ENCODE results near the gene SPINDOC. TPM values are rescaled to one million over a fixed set of nuclear protein-coding genes. Genes with fewer than 3 reads are reported as not detected.

SPINDOC gene
- total RNA-seq, 1 experiment from 2014 or later = 121 TPM

GRCh38 chr11:63847363-63847762 lies 34.1 kb downstream of the SPINDOC start:
- DNase-seq = peak; percentile 69
- H3K56ac ChIP-seq (ENCODE audit: insufficient read length, low read depth, low read length) = no peak overlapping the region
- peaks cover 33% of the 10 kb centered on the region; the same call in 1 of the 2 replicates for H3K79me2 ChIP-seq (ENCODE audit: insufficient read depth, low read length)
- no peak overlapping the region for H2BK5ac ChIP-seq (ENCODE audit: insufficient read length, low read length)
- H3K14ac ChIP-seq (ENCODE audit: insufficient read depth, low read length) = no peak overlapping the region
- no CpG with 5 or more reads among the region's 3 CpGs for WGBS (ENCODE audit: extremely low coverage, insufficient read length, low lambda C conversion rate)
- peaks cover 15% of the 10 kb centered on the region for H3K4me1 ChIP-seq (ENCODE audit: insufficient read depth, low read length)
- peak overlapping the region; percentile 23 for H3K4me2 ChIP-seq (ENCODE audit: insufficient read depth, insufficient read length, low read length)
- no peak overlapping the region for H2BK15ac ChIP-seq (ENCODE audit: low read depth, low read length)
- no peak overlapping the region for H3K23ac ChIP-seq (ENCODE audit: insufficient read length, low read depth, low read length)
- no peaks in the 10 kb centered on the region; the same call in 1 of the 2 replicates for H3K27me3 Mint-ChIP-seq (ENCODE audit: low read depth)
- H3K79me1 ChIP-seq (ENCODE audit: insufficient read depth, low read depth, low read length, poor library complexity, severe bottlenecking) = peaks cover 14% of the 10 kb centered on the region
- H3K27ac Mint-ChIP-seq = peak overlapping the region in 2 of 3 experiments; percentile 76 to 96; a peak in 5 of 7 replicates
- no peaks in the 10 kb centered on the region for H3K23me2 ChIP-seq (ENCODE audit: insufficient read length, low read depth, low read length, poor library complexity, severe bottlenecking)
- no peak overlapping the region for H3K4ac ChIP-seq (ENCODE audit: low read depth, low read length)
- no peak overlapping the region for H2AFZ ChIP-seq (ENCODE audit: low read length)
- peaks cover 5 to 31% (median 27%) of the 10 kb centered on the region in 3 experiments; a peak in 6 of 7 replicates for H3K36me3 Mint-ChIP-seq (ENCODE audit: insufficient read depth in 1 of 3, low read depth in 3 of 3)
- peak overlapping the region; percentile 52 for H2AK5ac ChIP-seq (ENCODE audit: insufficient read length, low read length)
- H4K91ac ChIP-seq (ENCODE audit: insufficient read length, low read depth, low read length) = peak overlapping the region; percentile 80
- peak overlapping the region; percentile 35 for H3K18ac ChIP-seq (ENCODE audit: insufficient read length, low read depth, low read length)
- H2BK120ac ChIP-seq (ENCODE audit: low read depth, low read length, poor library complexity, severe bottlenecking) = no peak overlapping the region
- H3K9me3 Mint-ChIP-seq = no peaks in the 10 kb centered on the region
- H4K20me1 ChIP-seq (ENCODE audit: control insufficient read depth, insufficient read depth, insufficient read length) = peaks cover 4% of the 10 kb centered on the region
- H2BK20ac ChIP-seq (ENCODE audit: low read depth, low read length, poor library complexity, severe bottlenecking) = no peak overlapping the region
- H3K4me3 Mint-ChIP-seq = no peak overlapping the region; a peak in 2 of 5 replicates
- H3K27me3 ChIP-seq (ENCODE audit: insufficient read depth, low read length) = no peaks in the 10 kb centered on the region
- H3K27ac ChIP-seq (ENCODE audit: insufficient read length, low read depth, low read length) = peak overlapping the region; percentile 76
- H4K8ac ChIP-seq (replicated peaks; ENCODE audit: insufficient read length, low read depth, low read length) = no peak overlapping the region
- H2BK12ac ChIP-seq (ENCODE audit: insufficient read length, low read depth, low read length) = no peak overlapping the region
- no peak for TF ChIP-seq CTCF (conservative IDR thresholded peaks at IDR 0.05)
- H3T11ph ChIP-seq (ENCODE audit: low read length) = no peak overlapping the region
- peaks cover 53 to 69% of the 10 kb centered on the region in 2 experiments for H3K4me1 Mint-ChIP-seq
- peak overlapping the region; percentile 52 for H3K9ac ChIP-seq (ENCODE audit: extremely low read depth, insufficient read length, low read length)
- H3K9me3 ChIP-seq (ENCODE audit: control insufficient read depth, low read depth, low read length) = no peaks in the 10 kb centered on the region
- no peak overlapping the region for H4K5ac ChIP-seq (ENCODE audit: insufficient read length, low read depth, low read length)

All from H9 (cell line).